Measurements from ENCODE around the gene TP53AIP1.

The TP53AIP1 gene

DNA sequence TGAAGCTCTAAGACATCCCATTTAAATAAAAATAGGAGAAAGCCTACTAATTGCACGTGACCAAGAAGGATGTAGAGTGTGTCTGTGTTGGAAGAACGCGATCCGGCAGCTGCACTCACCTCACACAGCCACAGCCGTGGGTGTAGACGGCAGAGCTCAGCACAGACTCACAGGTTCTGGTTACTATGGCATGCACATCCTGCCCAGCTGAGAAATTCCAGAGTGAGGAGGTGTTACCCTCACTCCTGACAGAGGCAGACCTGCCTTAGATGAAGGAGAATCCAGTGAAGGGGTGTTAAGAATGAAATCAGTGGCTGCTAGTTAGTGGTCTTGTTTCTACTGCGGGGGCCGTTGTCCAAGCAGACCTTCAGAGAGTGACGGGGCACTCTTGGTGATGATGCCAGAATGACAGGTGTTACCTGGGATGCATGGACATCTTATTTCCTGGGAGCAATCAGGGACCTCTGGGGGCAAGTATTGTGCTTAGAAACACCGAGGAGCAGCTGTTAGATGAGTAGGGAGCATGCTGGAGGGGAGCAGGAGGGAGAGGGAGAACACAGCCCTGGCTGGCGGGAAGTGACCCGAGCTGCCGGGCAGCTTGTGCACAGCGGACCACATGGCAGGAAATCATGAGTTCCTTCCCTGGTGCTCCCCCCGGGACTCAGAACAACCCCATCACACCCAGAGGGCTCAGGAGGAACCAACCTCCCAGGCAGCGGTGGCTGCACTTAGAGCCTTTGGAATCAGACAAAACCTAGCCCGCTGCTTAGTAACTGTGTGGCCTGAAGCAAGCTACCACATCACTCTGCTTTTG, 39.2 kb downstream of the TP53AIP1 start:
- no peak overlapping the region for H2AK5ac ChIP-seq (ENCODE audit: low read depth, low read length)
- no CpG with 5 or more reads among the region's 17 CpGs for whole genome bisulfite sequencing, 2 donors (ENCODE audit: extremely low coverage in 2 of 2, insufficient read length in 2 of 2, insufficient replicate concordance in 1 of 2)
- no peak overlapping the region for H2AFZ ChIP-seq (ENCODE audit: low read length)
- H3K79me1 ChIP-seq (ENCODE audit: low read depth, low read length): no peaks in the 10 kb centered on the region
- H3K23ac ChIP-seq (ENCODE audit: low read depth, low read length, poor library complexity): no peak overlapping the region
- no peak overlapping the region for H4K8ac ChIP-seq (ENCODE audit: low read depth, low read length)
- no peak overlapping the region for H3K4ac ChIP-seq (ENCODE audit: low read length)
- no peak overlapping the region for H2BK5ac ChIP-seq (ENCODE audit: low read length)
- no peak overlapping the region for H3K9ac ChIP-seq (ENCODE audit: low read depth, low read length, poor library complexity)
- H2BK120ac ChIP-seq (ENCODE audit: low read depth, low read length): no peak overlapping the region
- H3K4me3 ChIP-seq (ENCODE audit: low read length in 2 of 2): no peak overlapping the region
- H4K91ac ChIP-seq (ENCODE audit: low read depth, low read length, poor library complexity): no peak overlapping the region
- peaks cover 3 to 8% of the 10 kb centered on the region in 2 donors for H3K9me3 ChIP-seq (replicated peaks in 1 of 2; ENCODE audit: control insufficient read depth in 2 of 2, insufficient read depth in 1 of 2, low read depth in 1 of 2, low read length in 2 of 2)
- no peak for DNase-seq (ENCODE audit: low spot score)
- no peak overlapping the region for H3K4me2 ChIP-seq (ENCODE audit: insufficient read depth, low read length, poor library complexity, severe bottlenecking)
- no peak overlapping the region for H3K27ac ChIP-seq (replicated peaks; ENCODE audit: low read length)
- peak overlapping the region; percentile 69 for H3K18ac ChIP-seq (ENCODE audit: low read length)
- no peak overlapping the region for H3K14ac ChIP-seq (ENCODE audit: low read length)
- H3K36me3 ChIP-seq (replicated peaks in 1 of 2; ENCODE audit: control insufficient read depth in 2 of 2, insufficient read depth in 2 of 2, low read length in 2 of 2): no peaks in the 10 kb centered on the region
- no peak overlapping the region for H2BK12ac ChIP-seq (ENCODE audit: low read length)
- H3K27me3 ChIP-seq (ENCODE audit: control insufficient read depth in 3 of 3, insufficient read depth in 3 of 3, low read depth in 1 of 3, low read length in 3 of 3): peaks cover 22 to 63% (median 50%) of the 10 kb centered on the region in 3 experiments
- H2BK15ac ChIP-seq (ENCODE audit: low read length): no peak overlapping the region
- peaks cover 8 to 16% of the 10 kb centered on the region in 2 donors for H3K4me1 ChIP-seq (ENCODE audit: control insufficient read depth in 2 of 2, insufficient read depth in 1 of 2, low read depth in 1 of 2, low read length in 2 of 2)

DNA sequence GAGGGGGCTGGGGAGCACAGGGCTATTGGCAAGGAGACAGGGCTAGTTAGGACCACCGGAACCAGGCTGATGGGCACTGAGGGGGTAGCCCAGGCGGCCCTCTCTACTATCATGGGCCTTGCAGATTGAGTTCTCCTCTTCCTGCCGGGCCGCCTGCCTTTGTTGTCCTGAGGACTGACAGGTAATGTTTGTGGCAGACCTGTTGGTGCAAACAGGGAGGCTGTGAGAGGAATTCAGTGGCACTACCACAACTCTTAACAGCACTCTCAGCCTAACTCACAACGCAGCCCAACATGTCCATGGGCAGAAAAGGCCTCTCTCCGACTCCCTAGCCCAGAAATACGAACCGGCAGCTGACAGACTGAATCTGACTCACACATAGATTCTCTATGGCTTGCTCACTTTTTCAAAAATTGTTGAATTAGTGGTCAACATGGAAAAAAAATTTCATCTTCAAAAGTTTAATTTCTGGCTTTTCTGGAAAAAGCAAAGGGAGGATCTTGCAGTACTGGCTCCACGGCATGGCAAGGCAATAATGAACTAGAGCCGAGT, 40.1 kb downstream of the TP53AIP1 start:
- no peak overlapping the region for H4K8ac ChIP-seq (ENCODE audit: low read depth, low read length)
- H2BK12ac ChIP-seq (ENCODE audit: low read length): no peak overlapping the region
- H3K36me3 ChIP-seq (replicated peaks in 1 of 2; ENCODE audit: control insufficient read depth in 2 of 2, insufficient read depth in 2 of 2, low read length in 2 of 2): no peaks in the 10 kb centered on the region
- H2BK5ac ChIP-seq (ENCODE audit: low read length): no peak overlapping the region
- no peak overlapping the region for H3K4me3 ChIP-seq (ENCODE audit: low read length in 2 of 2)
- peaks cover 8 to 16% of the 10 kb centered on the region in 2 donors for H3K4me1 ChIP-seq (ENCODE audit: control insufficient read depth in 2 of 2, insufficient read depth in 1 of 2, low read depth in 1 of 2, low read length in 2 of 2)
- no peak overlapping the region for H3K9ac ChIP-seq (ENCODE audit: low read depth, low read length, poor library complexity)
- no CpG with 5 or more reads among the region's 10 CpGs for WGBS, 2 donors (ENCODE audit: extremely low coverage in 2 of 2, insufficient read length in 2 of 2, insufficient replicate concordance in 1 of 2)
- no peak overlapping the region for H3K14ac ChIP-seq (ENCODE audit: low read length)
- H3K27ac ChIP-seq (replicated peaks; ENCODE audit: low read length): no peak overlapping the region
- H3K23ac ChIP-seq (ENCODE audit: low read depth, low read length, poor library complexity): peak overlapping the region; percentile 37
- H3K79me1 ChIP-seq (ENCODE audit: low read depth, low read length): no peaks in the 10 kb centered on the region
- H3K27me3 ChIP-seq (ENCODE audit: control insufficient read depth in 3 of 3, insufficient read depth in 3 of 3, low read depth in 1 of 3, low read length in 3 of 3): peaks cover 22 to 65% (median 50%) of the 10 kb centered on the region in 3 experiments
- peaks cover 3 to 8% of the 10 kb centered on the region in 2 donors for H3K9me3 ChIP-seq (replicated peaks in 1 of 2; ENCODE audit: control insufficient read depth in 2 of 2, insufficient read depth in 1 of 2, low read depth in 1 of 2, low read length in 2 of 2)
- H4K91ac ChIP-seq (ENCODE audit: low read depth, low read length, poor library complexity): no peak overlapping the region
- H2BK15ac ChIP-seq (ENCODE audit: low read length): peak overlapping the region; percentile 20
- DNase-seq (ENCODE audit: low spot score): no peak
- peak overlapping the region; percentile 31 for H3K18ac ChIP-seq (ENCODE audit: low read length)
- no peak overlapping the region for H3K4me2 ChIP-seq (ENCODE audit: insufficient read depth, low read length, poor library complexity, severe bottlenecking)
- no peak overlapping the region for H2AFZ ChIP-seq (ENCODE audit: low read length)
- no peak overlapping the region for H3K4ac ChIP-seq (ENCODE audit: low read length)
- no peak overlapping the region for H2AK5ac ChIP-seq (ENCODE audit: low read depth, low read length)
- H2BK120ac ChIP-seq (ENCODE audit: low read depth, low read length): no peak overlapping the region

DNA sequence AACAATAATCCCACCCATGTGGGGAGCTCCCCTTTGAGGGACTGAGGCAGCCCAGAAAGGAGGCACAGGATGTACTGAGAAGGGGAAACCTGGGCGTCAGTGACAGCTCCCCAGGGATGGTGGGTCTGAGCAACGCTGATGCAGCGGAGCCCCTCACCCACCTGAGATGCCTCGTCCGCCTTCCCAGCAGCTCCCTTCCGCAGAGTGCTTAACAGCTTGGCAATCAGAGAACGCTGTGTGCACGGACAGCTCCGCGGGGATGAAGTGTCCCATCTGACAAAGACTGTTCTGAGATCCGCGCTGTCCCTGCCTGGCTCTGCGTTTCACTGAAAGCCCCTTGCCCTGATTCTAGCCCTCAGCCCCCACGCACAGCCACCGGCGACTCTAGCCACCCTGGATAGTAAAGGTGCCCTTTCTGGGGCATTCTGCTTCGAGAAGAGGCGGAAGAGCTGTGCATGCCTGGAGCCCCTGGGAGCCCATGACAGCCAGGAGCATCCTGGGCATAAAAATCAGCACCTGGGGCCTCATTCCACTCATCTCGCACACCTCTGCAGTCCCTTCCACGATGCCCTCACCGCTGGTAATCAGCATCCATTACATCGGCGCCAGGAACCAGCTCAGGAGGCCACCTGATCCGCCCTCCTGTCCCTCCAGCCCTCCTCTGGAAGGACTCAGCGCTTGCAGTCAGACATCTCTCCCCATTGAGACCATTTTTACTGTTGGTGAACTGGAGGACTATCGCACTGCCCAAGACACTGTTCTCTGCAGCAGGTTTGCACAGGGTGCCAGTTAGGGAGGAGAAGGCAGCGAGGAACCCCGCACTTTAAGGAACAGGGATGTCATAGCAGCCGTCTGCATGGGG, 40.8 kb downstream of the TP53AIP1 start:
- peak overlapping the region; percentile 77 for H2AFZ ChIP-seq (ENCODE audit: low read length)
- no peak for DNase-seq (ENCODE audit: low spot score)
- H4K8ac ChIP-seq (ENCODE audit: low read depth, low read length): no peak overlapping the region
- peak overlapping the region; percentile 20 for H2BK15ac ChIP-seq (ENCODE audit: low read length)
- H3K27me3 ChIP-seq (ENCODE audit: control insufficient read depth in 3 of 3, insufficient read depth in 3 of 3, low read depth in 1 of 3, low read length in 3 of 3): peaks cover 22 to 65% (median 45%) of the 10 kb centered on the region in 3 experiments
- peaks cover 8 to 16% of the 10 kb centered on the region in 2 donors for H3K4me1 ChIP-seq (ENCODE audit: control insufficient read depth in 2 of 2, insufficient read depth in 1 of 2, low read depth in 1 of 2, low read length in 2 of 2)
- WGBS, 2 donors (ENCODE audit: extremely low coverage in 2 of 2, insufficient read length in 2 of 2, insufficient replicate concordance in 1 of 2): no CpG with 5 or more reads among the region's 29 CpGs
- H2BK120ac ChIP-seq (ENCODE audit: low read depth, low read length): no peak overlapping the region
- H2BK12ac ChIP-seq (ENCODE audit: low read length): no peak overlapping the region
- H2AK5ac ChIP-seq (ENCODE audit: low read depth, low read length): no peak overlapping the region
- no peak overlapping the region for H4K91ac ChIP-seq (ENCODE audit: low read depth, low read length, poor library complexity)
- H3K36me3 ChIP-seq (replicated peaks in 1 of 2; ENCODE audit: control insufficient read depth in 2 of 2, insufficient read depth in 2 of 2, low read length in 2 of 2): no peaks in the 10 kb centered on the region
- peak overlapping the region; percentile 53 for H3K18ac ChIP-seq (ENCODE audit: low read length)
- no peak overlapping the region for H3K9ac ChIP-seq (ENCODE audit: low read depth, low read length, poor library complexity)
- peaks cover 3 to 8% of the 10 kb centered on the region in 2 donors for H3K9me3 ChIP-seq (replicated peaks in 1 of 2; ENCODE audit: control insufficient read depth in 2 of 2, insufficient read depth in 1 of 2, low read depth in 1 of 2, low read length in 2 of 2)
- H3K79me1 ChIP-seq (ENCODE audit: low read depth, low read length): no peaks in the 10 kb centered on the region
- H3K14ac ChIP-seq (ENCODE audit: low read length): no peak overlapping the region
- H3K23ac ChIP-seq (ENCODE audit: low read depth, low read length, poor library complexity): peak overlapping the region; percentile 37
- H3K4me2 ChIP-seq (ENCODE audit: insufficient read depth, low read length, poor library complexity, severe bottlenecking): peak overlapping the region; percentile 49
- no peak overlapping the region for H3K4ac ChIP-seq (ENCODE audit: low read length)
- no peak overlapping the region for H3K27ac ChIP-seq (replicated peaks; ENCODE audit: low read length)
- no peak overlapping the region for H2BK5ac ChIP-seq (ENCODE audit: low read length)
- peak overlapping the region in 1 of 2 donors; percentile 36 for H3K4me3 ChIP-seq (ENCODE audit: low read length in 2 of 2)
